ENCODE measurements around the gene SGSM2. TPM values are rescaled to one million over a fixed set of nuclear protein-coding genes. Genes with fewer than 3 reads are reported as not detected.
A peak's percentile ranks its signal among the peaks of the same experiment; 100 is the strongest.

The SGSM2 gene
- total RNA-seq, 1 experiment from 2014 or later, result 65.6 TPM

DNA sequence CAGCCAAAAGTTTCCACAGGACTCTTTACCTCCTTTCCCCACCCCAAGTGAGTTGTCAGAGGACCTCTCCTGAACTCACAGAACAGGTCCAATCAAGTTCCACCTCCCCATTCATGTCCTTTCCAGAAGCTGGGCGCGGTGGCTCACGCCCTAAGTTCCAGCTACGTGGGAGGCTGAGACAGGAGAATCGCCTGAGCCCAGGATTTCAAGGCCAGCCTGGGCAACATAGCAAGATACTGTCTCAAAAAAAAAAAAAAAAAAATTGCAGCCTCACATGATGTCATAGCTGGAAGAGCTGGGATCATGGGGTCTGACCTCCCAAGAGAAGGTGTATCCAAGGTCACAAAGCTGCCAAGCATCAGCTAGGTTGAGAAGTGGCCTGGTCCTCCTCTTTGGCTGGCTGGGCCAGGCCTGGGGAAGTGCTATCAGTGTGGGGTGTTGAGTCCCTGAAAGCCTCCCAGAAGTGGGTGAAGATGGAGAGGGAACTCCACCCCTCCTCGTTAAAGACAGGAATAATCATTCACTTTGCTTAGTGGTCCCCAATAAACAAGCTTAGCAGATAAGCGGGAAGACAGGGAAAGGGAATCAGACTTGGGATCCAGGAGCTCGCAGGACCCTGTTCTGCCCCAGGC is 69.1 kb downstream of the SGSM2 start:
- POLR2A ChIA-PET, result interaction anchor here (1.5 kb wide), 1 partner anchor 14 kb away, joined by 6 read pairs; no protein-coding TSS in a partner anchor
- H3K27me3 ChIP-seq (replicated peaks; ENCODE audit: control insufficient read depth, insufficient read depth, low read length), result no peaks in the 10 kb centered on the region
- no peaks in the 10 kb centered on the region for H3K9me3 ChIP-seq
- peaks cover 17% of the 10 kb centered on the region; the same call in 1 of the 2 replicates for H3K4me1 ChIP-seq
- peak overlapping the region; percentile 34 for H3K4me3 Mint-ChIP-seq (ENCODE audit: unreplicated experiment)
- BruUV-seq (replicated peaks), result no TSS peak
- intact Hi-C loops (cut with micrococcal nuclease; ENCODE audit: unreplicated experiment), result no loop called here
- no peak overlapping the region for H3K4me3 ChIP-seq (ENCODE audit: low read depth, low read length)
- no peaks in the 10 kb centered on the region for H3K27me3 Mint-ChIP-seq (ENCODE audit: insufficient read depth, unreplicated experiment)
- H3K4me1 Mint-ChIP-seq (ENCODE audit: low read depth, unreplicated experiment), result peaks cover 13% of the 10 kb centered on the region
- H3K36me3 Mint-ChIP-seq (ENCODE audit: insufficient read depth, unreplicated experiment), result peaks cover 41% of the 10 kb centered on the region
- H3K9me3 Mint-ChIP-seq (ENCODE audit: unreplicated experiment), result no peaks in the 10 kb centered on the region
- CTCF ChIA-PET, result interaction anchor here (0.6 to 1.5 kb wide), 5 partner anchors 10 to 318 kb away, joined by 3 to 11 read pairs (median 4); no protein-coding TSS in a partner anchor
- TF ChIP-seq, protein P1, sequence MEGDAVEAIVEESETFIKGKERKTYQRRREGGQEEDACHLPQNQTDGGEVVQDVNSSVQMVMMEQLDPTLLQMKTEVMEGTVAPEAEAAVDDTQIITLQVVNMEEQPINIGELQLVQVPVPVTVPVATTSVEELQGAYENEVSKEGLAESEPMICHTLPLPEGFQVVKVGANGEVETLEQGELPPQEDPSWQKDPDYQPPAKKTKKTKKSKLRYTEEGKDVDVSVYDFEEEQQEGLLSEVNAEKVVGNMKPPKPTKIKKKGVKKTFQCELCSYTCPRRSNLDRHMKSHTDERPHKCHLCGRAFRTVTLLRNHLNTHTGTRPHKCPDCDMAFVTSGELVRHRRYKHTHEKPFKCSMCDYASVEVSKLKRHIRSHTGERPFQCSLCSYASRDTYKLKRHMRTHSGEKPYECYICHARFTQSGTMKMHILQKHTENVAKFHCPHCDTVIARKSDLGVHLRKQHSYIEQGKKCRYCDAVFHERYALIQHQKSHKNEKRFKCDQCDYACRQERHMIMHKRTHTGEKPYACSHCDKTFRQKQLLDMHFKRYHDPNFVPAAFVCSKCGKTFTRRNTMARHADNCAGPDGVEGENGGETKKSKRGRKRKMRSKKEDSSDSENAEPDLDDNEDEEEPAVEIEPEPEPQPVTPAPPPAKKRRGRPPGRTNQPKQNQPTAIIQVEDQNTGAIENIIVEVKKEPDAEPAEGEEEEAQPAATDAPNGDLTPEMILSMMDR (IDR thresholded peaks at IDR 0.05; ENCODE audit: insufficient read depth in 1 of 2, low read depth in 1 of 2, low read length in 1 of 2, severe bottlenecking in 1 of 2, unreplicated experiment in 1 of 2), result no peak
- peak overlapping the region; percentile 66 for H3K27ac Mint-ChIP-seq (ENCODE audit: unreplicated experiment)
- no peak for DNase-seq
- no peaks in the 10 kb centered on the region for H3K36me3 ChIP-seq (ENCODE audit: control insufficient read depth, insufficient read depth, low read length)

DNA sequence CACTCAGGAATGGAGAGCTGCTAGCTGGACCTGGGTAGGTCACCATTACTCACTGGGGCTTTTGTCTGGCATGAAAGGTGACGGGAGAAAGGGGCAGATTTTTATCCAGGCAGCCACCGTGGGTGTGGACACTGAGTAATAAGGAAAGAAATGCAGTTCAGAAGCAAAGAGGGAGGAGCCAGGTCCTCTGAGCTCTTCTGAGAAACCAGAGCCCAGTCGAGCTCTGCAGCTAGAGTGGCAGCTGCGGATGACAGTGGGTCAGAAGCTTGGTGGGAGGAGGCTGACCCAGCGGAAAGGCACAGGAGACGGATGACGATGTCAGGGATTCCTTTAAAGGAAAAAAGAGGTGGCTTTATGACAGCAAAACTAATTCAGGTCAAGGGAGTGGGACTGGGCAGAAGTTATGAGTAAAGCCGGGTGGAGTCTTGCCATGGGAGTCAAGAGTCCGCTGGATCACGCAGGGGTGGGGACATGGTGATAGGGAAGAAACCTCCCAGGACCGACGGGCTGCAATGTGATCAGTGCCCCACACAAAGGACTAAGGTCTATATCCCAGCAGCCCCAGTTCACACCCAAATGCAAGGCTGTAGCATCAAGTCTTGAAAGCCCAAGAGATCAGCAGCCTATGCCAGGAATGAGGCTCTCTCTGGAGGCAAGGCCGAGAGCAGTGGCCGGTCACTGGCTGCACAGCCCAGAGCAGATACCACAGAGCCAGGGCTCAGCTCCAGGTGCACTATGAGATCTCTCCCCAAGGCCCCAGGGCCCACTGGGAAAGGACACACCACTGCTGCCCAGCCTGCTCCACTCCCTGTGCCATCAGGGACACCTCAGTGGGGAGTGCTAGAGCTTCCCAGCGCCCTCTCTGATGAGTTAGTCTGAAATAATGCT is 69.8 kb downstream of the SGSM2 start:
- ChIA-PET POLR2A (interaction anchor here (1.1 to 1.5 kb wide), 2 partner anchors 8 to 14 kb away, joined by 5 to 6 read pairs; no protein-coding TSS in a partner anchor), CTCF (interaction anchor here (0.5 to 1.5 kb wide), 5 partner anchors 9 to 318 kb away, joined by 3 to 11 read pairs (median 4); no protein-coding TSS in a partner anchor)
- H3K36me3 ChIP-seq (ENCODE audit: control insufficient read depth, insufficient read depth, low read length), result no peaks in the 10 kb centered on the region; the same call in 1 of the 2 replicates
- peaks cover 17% of the 10 kb centered on the region; the same call in 1 of the 2 replicates for H3K4me1 ChIP-seq
- Mint-ChIP-seq H3K27me3 (ENCODE audit: insufficient read depth, unreplicated experiment) (no peaks in the 10 kb centered on the region), H3K4me1 (ENCODE audit: low read depth, unreplicated experiment) (peaks cover 13% of the 10 kb centered on the region), H3K9me3 (ENCODE audit: unreplicated experiment) (no peaks in the 10 kb centered on the region), H3K36me3 (ENCODE audit: insufficient read depth, unreplicated experiment) (peaks cover 35% of the 10 kb centered on the region), H3K4me3 (ENCODE audit: unreplicated experiment) (peak overlapping the region; percentile 34), H3K27ac (ENCODE audit: unreplicated experiment) (peak overlapping the region; percentile 66)
- H3K4me3 ChIP-seq (ENCODE audit: low read depth, low read length), result no peak overlapping the region
- TF ChIP-seq, protein P1 (IDR thresholded peaks at IDR 0.05; ENCODE audit: insufficient read depth in 1 of 2, low read depth in 1 of 2, low read length in 1 of 2, severe bottlenecking in 1 of 2, unreplicated experiment in 1 of 2), result no peak
- DNase-seq, result peak; percentile 40 to 76
- no TSS peak for BruUV-seq (replicated peaks)
- H3K27me3 ChIP-seq (replicated peaks; ENCODE audit: control insufficient read depth, insufficient read depth, low read length), result no peaks in the 10 kb centered on the region
- intact Hi-C loops (cut with micrococcal nuclease; ENCODE audit: unreplicated experiment), result no loop called here
- no peaks in the 10 kb centered on the region for H3K9me3 ChIP-seq

DNA sequence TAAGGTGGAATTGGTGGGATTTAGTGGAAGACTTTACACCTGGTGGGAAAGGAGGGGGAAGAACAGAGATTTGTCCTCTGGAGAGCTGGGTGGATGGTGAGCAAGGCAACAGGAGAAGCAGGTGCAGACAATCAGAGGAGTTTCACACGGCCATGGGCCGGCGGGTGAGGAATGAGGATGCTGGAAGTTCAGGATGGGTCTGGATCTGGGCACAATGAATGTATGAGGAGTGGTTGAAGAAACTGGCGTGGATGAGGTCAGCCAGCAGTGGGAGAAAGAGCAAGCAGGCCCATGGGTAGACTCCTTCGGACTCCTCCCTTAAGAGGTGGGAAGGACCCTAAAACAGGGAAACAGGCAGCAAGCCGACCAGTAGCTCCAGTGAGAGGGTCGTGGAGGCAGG is 73.7 kb downstream of the SGSM2 start:
- Mint-ChIP-seq H3K4me3 (ENCODE audit: unreplicated experiment) (no peak overlapping the region), H3K4me1 (ENCODE audit: low read depth, unreplicated experiment) (peaks cover 9% of the 10 kb centered on the region), H3K27me3 (ENCODE audit: insufficient read depth, unreplicated experiment) (no peaks in the 10 kb centered on the region), H3K36me3 (ENCODE audit: insufficient read depth, unreplicated experiment) (peaks cover 45% of the 10 kb centered on the region), H3K9me3 (ENCODE audit: unreplicated experiment) (no peaks in the 10 kb centered on the region), H3K27ac (ENCODE audit: unreplicated experiment) (peak overlapping the region; percentile 6)
- peaks cover 17% of the 10 kb centered on the region; the same call in 1 of the 2 replicates for H3K4me1 ChIP-seq
- POLR2A ChIA-PET, result no interaction called here
- H3K27me3 ChIP-seq (replicated peaks; ENCODE audit: control insufficient read depth, insufficient read depth, low read length), result no peaks in the 10 kb centered on the region
- no peak for DNase-seq
- peaks cover 4% of the 10 kb centered on the region for H3K36me3 ChIP-seq (ENCODE audit: control insufficient read depth, insufficient read depth, low read length)
- BruUV-seq (replicated peaks), result no TSS peak
- intact Hi-C loops (cut with micrococcal nuclease; ENCODE audit: unreplicated experiment), result no loop called here
- TF ChIP-seq, protein P1 (IDR thresholded peaks at IDR 0.05; ENCODE audit: insufficient read depth in 1 of 2, low read depth in 1 of 2, low read length in 1 of 2, severe bottlenecking in 1 of 2, unreplicated experiment in 1 of 2), result no peak
- CTCF ChIA-PET, result no interaction called here
- no peaks in the 10 kb centered on the region for H3K9me3 ChIP-seq
- no peak overlapping the region for H3K4me3 ChIP-seq (ENCODE audit: low read depth, low read length)
